Liver (tissue), 3 donors: Measurements from ENCODE around the gene CASZ1.

ENCODE experiments used
- JUND ChIP-seq, 2 donors: IDR thresholded peaks; 2 replicates each; pipeline ENCODE4 v1.6.1; 2016; ENCODE audit warnings: antibody characterized with exemption in 2 of 2
- TF ChIP-seq, protein P1 (sequence below): fragments of 150-350 bp; IDR thresholded peaks from 2 replicates; pipeline ENCODE4 v1.5.1; 2017; ENCODE audit warnings: improper control_type of control experiment, low read depth, low read length; ENCODE audit not compliant: missing input control
- TF ChIP-seq, protein P2 (sequence below): IDR thresholded peaks from 2 replicates; pipeline ENCODE4 v1.6.1; 2016; ENCODE audit warnings: antibody characterized with exemption, mild to moderate bottlenecking
- TF ChIP-seq, protein P3 (sequence below): IDR thresholded peaks from 2 replicates; pipeline ENCODE4 v1.6.1; 2016; ENCODE audit warnings: antibody characterized with exemption
- TF ChIP-seq, protein P4 (sequence below): IDR thresholded peaks from 2 replicates; pipeline ENCODE4 v1.6.1; 2016; ENCODE audit warnings: antibody characterized with exemption
- donor health status: healthy.
- donor health status: healthy.

- TF ChIP-seq, protein P1, sequence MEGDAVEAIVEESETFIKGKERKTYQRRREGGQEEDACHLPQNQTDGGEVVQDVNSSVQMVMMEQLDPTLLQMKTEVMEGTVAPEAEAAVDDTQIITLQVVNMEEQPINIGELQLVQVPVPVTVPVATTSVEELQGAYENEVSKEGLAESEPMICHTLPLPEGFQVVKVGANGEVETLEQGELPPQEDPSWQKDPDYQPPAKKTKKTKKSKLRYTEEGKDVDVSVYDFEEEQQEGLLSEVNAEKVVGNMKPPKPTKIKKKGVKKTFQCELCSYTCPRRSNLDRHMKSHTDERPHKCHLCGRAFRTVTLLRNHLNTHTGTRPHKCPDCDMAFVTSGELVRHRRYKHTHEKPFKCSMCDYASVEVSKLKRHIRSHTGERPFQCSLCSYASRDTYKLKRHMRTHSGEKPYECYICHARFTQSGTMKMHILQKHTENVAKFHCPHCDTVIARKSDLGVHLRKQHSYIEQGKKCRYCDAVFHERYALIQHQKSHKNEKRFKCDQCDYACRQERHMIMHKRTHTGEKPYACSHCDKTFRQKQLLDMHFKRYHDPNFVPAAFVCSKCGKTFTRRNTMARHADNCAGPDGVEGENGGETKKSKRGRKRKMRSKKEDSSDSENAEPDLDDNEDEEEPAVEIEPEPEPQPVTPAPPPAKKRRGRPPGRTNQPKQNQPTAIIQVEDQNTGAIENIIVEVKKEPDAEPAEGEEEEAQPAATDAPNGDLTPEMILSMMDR, result no peak
- TF ChIP-seq, protein P2, sequence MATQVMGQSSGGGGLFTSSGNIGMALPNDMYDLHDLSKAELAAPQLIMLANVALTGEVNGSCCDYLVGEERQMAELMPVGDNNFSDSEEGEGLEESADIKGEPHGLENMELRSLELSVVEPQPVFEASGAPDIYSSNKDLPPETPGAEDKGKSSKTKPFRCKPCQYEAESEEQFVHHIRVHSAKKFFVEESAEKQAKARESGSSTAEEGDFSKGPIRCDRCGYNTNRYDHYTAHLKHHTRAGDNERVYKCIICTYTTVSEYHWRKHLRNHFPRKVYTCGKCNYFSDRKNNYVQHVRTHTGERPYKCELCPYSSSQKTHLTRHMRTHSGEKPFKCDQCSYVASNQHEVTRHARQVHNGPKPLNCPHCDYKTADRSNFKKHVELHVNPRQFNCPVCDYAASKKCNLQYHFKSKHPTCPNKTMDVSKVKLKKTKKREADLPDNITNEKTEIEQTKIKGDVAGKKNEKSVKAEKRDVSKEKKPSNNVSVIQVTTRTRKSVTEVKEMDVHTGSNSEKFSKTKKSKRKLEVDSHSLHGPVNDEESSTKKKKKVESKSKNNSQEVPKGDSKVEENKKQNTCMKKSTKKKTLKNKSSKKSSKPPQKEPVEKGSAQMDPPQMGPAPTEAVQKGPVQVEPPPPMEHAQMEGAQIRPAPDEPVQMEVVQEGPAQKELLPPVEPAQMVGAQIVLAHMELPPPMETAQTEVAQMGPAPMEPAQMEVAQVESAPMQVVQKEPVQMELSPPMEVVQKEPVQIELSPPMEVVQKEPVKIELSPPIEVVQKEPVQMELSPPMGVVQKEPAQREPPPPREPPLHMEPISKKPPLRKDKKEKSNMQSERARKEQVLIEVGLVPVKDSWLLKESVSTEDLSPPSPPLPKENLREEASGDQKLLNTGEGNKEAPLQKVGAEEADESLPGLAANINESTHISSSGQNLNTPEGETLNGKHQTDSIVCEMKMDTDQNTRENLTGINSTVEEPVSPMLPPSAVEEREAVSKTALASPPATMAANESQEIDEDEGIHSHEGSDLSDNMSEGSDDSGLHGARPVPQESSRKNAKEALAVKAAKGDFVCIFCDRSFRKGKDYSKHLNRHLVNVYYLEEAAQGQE, result no peak
- TF ChIP-seq JUND (IDR thresholded peaks at IDR 0.05), result no peak
- TF ChIP-seq, protein P3, sequence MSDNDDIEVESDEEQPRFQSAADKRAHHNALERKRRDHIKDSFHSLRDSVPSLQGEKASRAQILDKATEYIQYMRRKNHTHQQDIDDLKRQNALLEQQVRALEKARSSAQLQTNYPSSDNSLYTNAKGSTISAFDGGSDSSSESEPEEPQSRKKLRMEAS, result no peak
- TF ChIP-seq, protein P4, sequence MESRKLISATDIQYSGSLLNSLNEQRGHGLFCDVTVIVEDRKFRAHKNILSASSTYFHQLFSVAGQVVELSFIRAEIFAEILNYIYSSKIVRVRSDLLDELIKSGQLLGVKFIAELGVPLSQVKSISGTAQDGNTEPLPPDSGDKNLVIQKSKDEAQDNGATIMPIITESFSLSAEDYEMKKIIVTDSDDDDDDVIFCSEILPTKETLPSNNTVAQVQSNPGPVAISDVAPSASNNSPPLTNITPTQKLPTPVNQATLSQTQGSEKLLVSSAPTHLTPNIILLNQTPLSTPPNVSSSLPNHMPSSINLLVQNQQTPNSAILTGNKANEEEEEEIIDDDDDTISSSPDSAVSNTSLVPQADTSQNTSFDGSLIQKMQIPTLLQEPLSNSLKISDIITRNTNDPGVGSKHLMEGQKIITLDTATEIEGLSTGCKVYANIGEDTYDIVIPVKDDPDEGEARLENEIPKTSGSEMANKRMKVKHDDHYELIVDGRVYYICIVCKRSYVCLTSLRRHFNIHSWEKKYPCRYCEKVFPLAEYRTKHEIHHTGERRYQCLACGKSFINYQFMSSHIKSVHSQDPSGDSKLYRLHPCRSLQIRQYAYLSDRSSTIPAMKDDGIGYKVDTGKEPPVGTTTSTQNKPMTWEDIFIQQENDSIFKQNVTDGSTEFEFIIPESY, result no peak
Observed at GRCh38 chr1:10593750-10594149, 202.7 kb downstream of the CASZ1 start.
